Neural progenitor cell (in vitro differentiated cells): ENCODE measurements around the gene GLDN. TPM values are rescaled to one million over a fixed set of nuclear protein-coding genes. Genes with fewer than 3 reads are reported as not detected.

Experiments
- DNase-seq: peaks from one replicate; pipeline ENCODE4 v3.0.0-alpha.2; 2016; ENCODE audit warnings: low spot score
- H2AFZ ChIP-seq: fragments of 200-600 bp; sonication (generic); replicated peaks from 2 replicates; pipeline ENCODE4 v1.6.1; 2016; ENCODE audit warnings: antibody characterized with exemption
- H3F3A ChIP-seq: fragments of 200-600 bp; sonication (generic); 2 replicates; pipeline ENCODE4 v1.6.1; 2016; ENCODE audit warnings: antibody characterized with exemption, low read depth
- H3K27ac ChIP-seq: fragments of 200-600 bp; sonication (generic); 2 replicates; pipeline ENCODE4 v1.5.1; 2016; ENCODE audit warnings: mild to moderate bottlenecking
- H3K27me3 ChIP-seq: fragments of 200-600 bp; sonication (generic); 2 replicates; pipeline ENCODE4 v1.6.1; 2016; ENCODE audit warnings: mild to moderate bottlenecking, moderate library complexity
- H3K36me3 ChIP-seq: fragments of 200-600 bp; sonication (generic); 2 replicates; pipeline ENCODE4 v1.5.1; 2016
- H3K4me1 ChIP-seq: fragments of 200-600 bp; sonication (generic); 2 replicates; pipeline ENCODE4 v1.6.1; 2016; ENCODE audit warnings: mixed run types
- H3K4me2 ChIP-seq: fragments of 200-600 bp; sonication (generic); 2 replicates; pipeline ENCODE4 v1.6.1; 2016
- H3K4me3 ChIP-seq: fragments of 200-600 bp; sonication (generic); 2 replicates; pipeline ENCODE4 v1.5.1; 2016
- H3K79me2 ChIP-seq: fragments of 200-600 bp; sonication (generic); 2 replicates; pipeline ENCODE4 v1.6.1; 2016; ENCODE audit warnings: low read depth
- H3K9ac ChIP-seq: fragments of 200-600 bp; sonication (generic); 2 replicates; pipeline ENCODE4 v1.6.1; 2016
- H3K9me3 ChIP-seq: fragments of 200-600 bp; sonication (generic); 2 replicates; pipeline ENCODE4 v1.5.1; 2016; ENCODE audit warnings: low read depth
- H4K20me1 ChIP-seq: fragments of 200-600 bp; sonication (generic); 2 replicates; pipeline ENCODE4 v1.6.1; 2016; ENCODE audit warnings: low read depth
- H3K27ac Mint-ChIP-seq: 3 replicates; pipeline ENCODE4 v1.8.0; 2021; ENCODE audit warnings: mixed read lengths
- H3K27me3 Mint-ChIP-seq: 2 replicates; pipeline ENCODE4 v1.8.0; 2022; ENCODE audit warnings: low read depth, mild to moderate bottlenecking, inconsistent platforms, moderate library complexity, mixed read lengths; ENCODE audit not compliant: insufficient read depth
- H3K36me3 Mint-ChIP-seq: 3 replicates; pipeline ENCODE4 v1.8.0; 2021; ENCODE audit warnings: mixed read lengths
- H3K4me1 Mint-ChIP-seq: 3 replicates; pipeline ENCODE4 v1.8.0; 2021; ENCODE audit warnings: mixed read lengths
- H3K4me3 Mint-ChIP-seq: 3 replicates; pipeline ENCODE4 v1.8.0; 2021; ENCODE audit warnings: mild to moderate bottlenecking, moderate library complexity, mixed read lengths
- H3K9me3 Mint-ChIP-seq: 3 replicates; pipeline ENCODE4 v1.8.0; 2020; ENCODE audit warnings: mixed read lengths
- EZH2 ChIP-seq: fragments of 200-600 bp; sonication (generic); IDR thresholded peaks from 2 replicates; pipeline ENCODE4 v1.6.1; 2017; ENCODE audit warnings: antibody characterized with exemption, mild to moderate bottlenecking, moderate library complexity
- EZH2phosphoT487 ChIP-seq: fragments of 200-600 bp; sonication (generic); IDR thresholded peaks from 2 replicates; pipeline ENCODE4 v1.6.1; 2017; ENCODE audit warnings: antibody characterized with exemption
- total RNA-seq: library from RNA; depleted of rRNA; stranded (reverse); fragments of >200 nt; gene quantifications from 2 replicates; pipeline ENCODE4 v1.2.3, GENCODE V29; 2015; ENCODE audit warnings: low replicate concordance
- TF ChIP-seq, protein P1 (sequence below): fragments of 200-600 bp; sonication (generic); IDR thresholded peaks from 2 replicates; pipeline ENCODE4 v1.5.1; 2017; ENCODE audit warnings: antibody characterized with exemption, mild to moderate bottlenecking

The GLDN gene
- total RNA-seq, 1 donor from 2014 or later, result 5.3 TPM

DNA sequence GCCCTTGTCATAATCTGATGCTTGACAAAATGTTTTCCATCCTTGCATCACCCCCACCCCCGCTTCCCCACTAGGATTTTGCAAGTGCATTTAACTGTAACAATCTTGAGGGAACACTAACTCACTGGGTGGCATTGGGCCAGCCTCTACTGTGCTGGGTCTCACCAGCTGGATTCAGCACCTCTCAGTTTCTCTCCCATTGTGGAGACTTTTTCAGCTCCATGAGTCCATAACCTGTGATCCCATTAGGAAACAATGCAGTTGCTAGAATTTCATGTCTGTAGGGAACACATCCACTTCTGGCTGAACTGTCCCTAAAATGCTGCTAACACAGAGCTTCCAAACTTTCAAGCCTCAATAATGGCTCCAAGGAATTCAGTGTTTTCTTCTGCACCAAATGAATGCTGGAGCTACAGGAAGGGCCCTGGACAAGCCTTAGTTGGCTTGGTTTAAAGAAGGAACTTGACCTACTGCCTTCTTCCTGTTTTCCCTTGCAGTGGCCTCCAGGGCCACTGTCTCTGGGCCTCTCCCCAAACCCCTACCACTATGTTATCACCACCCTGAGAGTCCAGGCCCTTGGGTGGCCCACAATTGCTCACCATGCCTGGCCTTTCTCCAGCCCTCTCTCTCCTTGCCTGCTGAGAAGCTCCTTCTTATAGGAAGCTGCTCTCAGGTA lies 18.7 kb upstream of the GLDN start:
- H3K4me3 ChIP-seq, result no peak overlapping the region
- Mint-ChIP-seq H3K27ac (no peak overlapping the region), H3K9me3 (no peaks in the 10 kb centered on the region), H3K27me3 (peaks cover 2% of the 10 kb centered on the region), H3K4me1 (no peaks in the 10 kb centered on the region), H3K4me3 (no peak overlapping the region), H3K36me3 (no peaks in the 10 kb centered on the region)
- H4K20me1 ChIP-seq, result no peaks in the 10 kb centered on the region
- no peak overlapping the region for H2AFZ ChIP-seq
- H3K27me3 ChIP-seq, result no peaks in the 10 kb centered on the region
- H3K27ac ChIP-seq, result no peak overlapping the region
- no peaks in the 10 kb centered on the region for H3K79me2 ChIP-seq
- no peak overlapping the region for H3K4me2 ChIP-seq
- H3F3A ChIP-seq, result no peaks in the 10 kb centered on the region
- H3K9ac ChIP-seq, result no peak overlapping the region
- no peaks in the 10 kb centered on the region for H3K9me3 ChIP-seq
- H3K36me3 ChIP-seq, result no peaks in the 10 kb centered on the region
- DNase-seq, result no peak
- peaks cover 5% of the 10 kb centered on the region for H3K4me1 ChIP-seq
- TF ChIP-seq, protein P1, sequence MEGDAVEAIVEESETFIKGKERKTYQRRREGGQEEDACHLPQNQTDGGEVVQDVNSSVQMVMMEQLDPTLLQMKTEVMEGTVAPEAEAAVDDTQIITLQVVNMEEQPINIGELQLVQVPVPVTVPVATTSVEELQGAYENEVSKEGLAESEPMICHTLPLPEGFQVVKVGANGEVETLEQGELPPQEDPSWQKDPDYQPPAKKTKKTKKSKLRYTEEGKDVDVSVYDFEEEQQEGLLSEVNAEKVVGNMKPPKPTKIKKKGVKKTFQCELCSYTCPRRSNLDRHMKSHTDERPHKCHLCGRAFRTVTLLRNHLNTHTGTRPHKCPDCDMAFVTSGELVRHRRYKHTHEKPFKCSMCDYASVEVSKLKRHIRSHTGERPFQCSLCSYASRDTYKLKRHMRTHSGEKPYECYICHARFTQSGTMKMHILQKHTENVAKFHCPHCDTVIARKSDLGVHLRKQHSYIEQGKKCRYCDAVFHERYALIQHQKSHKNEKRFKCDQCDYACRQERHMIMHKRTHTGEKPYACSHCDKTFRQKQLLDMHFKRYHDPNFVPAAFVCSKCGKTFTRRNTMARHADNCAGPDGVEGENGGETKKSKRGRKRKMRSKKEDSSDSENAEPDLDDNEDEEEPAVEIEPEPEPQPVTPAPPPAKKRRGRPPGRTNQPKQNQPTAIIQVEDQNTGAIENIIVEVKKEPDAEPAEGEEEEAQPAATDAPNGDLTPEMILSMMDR, result no peak
- TF ChIP-seq EZH2phosphoT487, result no peak
- no peak for TF ChIP-seq EZH2

DNA sequence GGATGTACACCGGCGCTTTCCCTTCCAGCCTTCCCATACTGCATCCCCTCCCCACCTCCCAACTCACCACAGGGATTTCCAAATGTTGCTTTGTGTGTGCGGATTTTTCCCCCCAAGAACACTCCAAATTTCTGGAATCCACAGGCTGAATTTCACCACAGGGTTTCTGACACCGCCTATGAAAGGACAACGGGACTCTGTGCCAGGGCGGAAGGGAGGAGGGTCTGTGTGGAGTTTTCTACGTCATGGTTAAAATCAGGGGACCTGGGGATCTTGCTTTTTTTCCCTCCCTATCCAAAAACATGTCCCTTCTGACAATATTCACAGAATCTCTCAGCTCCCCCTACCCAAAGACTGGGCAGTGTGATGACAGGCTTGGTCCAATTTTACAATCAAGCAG lies 17.7 kb upstream of the GLDN start:
- Histone ChIP-seq H3K27ac (no peak overlapping the region), H4K20me1 (no peaks in the 10 kb centered on the region), H3K27me3 (no peaks in the 10 kb centered on the region), H3K9ac (no peak overlapping the region), H3K4me3 (no peak overlapping the region), H3K9me3 (no peaks in the 10 kb centered on the region), H3K4me1 (peaks cover 5% of the 10 kb centered on the region), H3K4me2 (no peak overlapping the region), H3K79me2 (no peaks in the 10 kb centered on the region), H2AFZ (no peak overlapping the region), H3F3A (no peaks in the 10 kb centered on the region), H3K36me3 (no peaks in the 10 kb centered on the region)
- Mint-ChIP-seq H3K27ac (no peak overlapping the region), H3K36me3 (no peaks in the 10 kb centered on the region), H3K4me3 (no peak overlapping the region), H3K27me3 (peaks cover 2% of the 10 kb centered on the region), H3K4me1 (no peaks in the 10 kb centered on the region), H3K9me3 (no peaks in the 10 kb centered on the region)
- no peak for TF ChIP-seq EZH2phosphoT487
- TF ChIP-seq EZH2, result no peak
- TF ChIP-seq, protein P1, result no peak
- no peak for DNase-seq

DNA sequence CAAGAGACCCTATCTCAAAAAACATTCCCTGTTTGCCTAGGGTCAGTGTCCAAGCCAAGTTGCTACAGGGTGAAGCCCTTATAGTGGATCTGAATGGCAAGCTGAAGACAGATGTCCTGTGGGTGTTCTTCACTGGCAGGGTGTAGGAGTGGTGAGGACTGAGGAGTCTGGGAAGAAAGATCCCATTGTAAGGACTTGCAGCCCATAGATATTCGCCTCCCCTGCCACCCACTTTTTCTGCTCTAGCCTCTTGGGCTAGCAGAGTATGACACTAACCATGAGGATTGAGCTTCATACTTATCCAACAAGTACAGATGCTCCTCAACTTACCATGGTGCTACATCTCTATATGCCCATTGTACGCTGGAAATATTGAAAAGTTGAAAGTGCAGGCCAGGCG lies 16.3 kb upstream of the GLDN start:
- no peaks in the 10 kb centered on the region for H3F3A ChIP-seq
- Mint-ChIP-seq H3K4me3 (no peak overlapping the region), H3K9me3 (no peaks in the 10 kb centered on the region), H3K27me3 (no peaks in the 10 kb centered on the region), H3K4me1 (no peaks in the 10 kb centered on the region), H3K27ac (no peak overlapping the region), H3K36me3 (no peaks in the 10 kb centered on the region)
- H3K4me2 ChIP-seq, result no peak overlapping the region
- no peak overlapping the region for H2AFZ ChIP-seq
- H3K4me3 ChIP-seq, result no peak overlapping the region
- no peaks in the 10 kb centered on the region for H3K36me3 ChIP-seq
- H3K27ac ChIP-seq, result no peak overlapping the region
- no peak for TF ChIP-seq EZH2
- TF ChIP-seq, protein P1, result no peak
- TF ChIP-seq EZH2phosphoT487, result no peak
- no peak overlapping the region for H3K9ac ChIP-seq
- no peaks in the 10 kb centered on the region for H3K9me3 ChIP-seq
- no peaks in the 10 kb centered on the region for H4K20me1 ChIP-seq
- no peaks in the 10 kb centered on the region for H3K27me3 ChIP-seq
- DNase-seq, result no peak
- H3K4me1 ChIP-seq, result peaks cover 5% of the 10 kb centered on the region
- no peaks in the 10 kb centered on the region for H3K79me2 ChIP-seq
